NOMO-1 treated with dmso at 0.1 percent for 144 hours (cell line): Measurements from ENCODE around the gene SP6.

ENCODE experiments used
- DNase-seq: peaks from one replicate; lab custom pipeline; 2025; ENCODE audit not compliant: unreplicated experiment; lab: John Stamatoyannopoulos, UW

The SP6 gene

GRCh38 chr17:47838636-47839035, 12.3 kb downstream of the SP6 start:
- DNase-seq, result no peak

GRCh38 chr17:47837401-47838039, 13.4 kb downstream of the SP6 start:
- no peak for DNase-seq

- DNase-seq, result no peak
These were observed 14.4 kb downstream of the SP6 start for GRCh38 chr17:47836601-47837000.

GRCh38 chr17:47834756-47835155, 16.2 kb downstream of the SP6 start:
- DNase-seq, result no peak

- peak; percentile 15 for DNase-seq
These were observed 19.0 kb downstream of the SP6 start for GRCh38 chr17:47831934-47832327.

- peak; percentile 92 for DNase-seq
These were observed 19.7 kb downstream of the SP6 start, which contains the start of the genes LRRC46 and MRPL10 for GRCh38 chr17:47831003-47831933. LRRC46 (plus strand) TSS chr17:47831670; CDS start chr17:47831990, 320 bp downstream. MRPL10 (minus strand) TSS chr17:47831541; CDS start chr17:47831511, 30 bp downstream.

GRCh38 chr17:47830396-47831002, 20.5 kb downstream of the SP6 start:
- no peak for DNase-seq

GRCh38 chr17:47829870-47830269, 21.1 kb downstream of the SP6 start:
- DNase-seq, result no peak

- no peak for DNase-seq
These were observed 27.4 kb downstream of the SP6 start for GRCh38 chr17:47823519-47823918.

GRCh38 chr17:47822785-47823184, 28.2 kb downstream of the SP6 start:
- DNase-seq, result no peak

- DNase-seq, result peak; percentile 91
These were observed 29.3 kb downstream of the SP6 start, which contains the start of gene OSBPL7 for GRCh38 chr17:47821424-47822391. OSBPL7 (minus strand) TSS chr17:47821794; CDS start chr17:47820278, 1,516 bp downstream.

GRCh38 chr17:47821031-47821423, 29.9 kb downstream of the SP6 start:
- no peak for DNase-seq

GRCh38 chr17:47820033-47820789, 30.8 kb downstream of the SP6 start:
- no peak for DNase-seq

- DNase-seq, result no peak
These were observed 31.5 kb downstream of the SP6 start for GRCh38 chr17:47819475-47819874.

GRCh38 chr17:47818002-47818695, 32.8 kb downstream of the SP6 start:
- DNase-seq, result no peak

- DNase-seq, result no peak
These were observed 34.0 kb downstream of the SP6 start for GRCh38 chr17:47816947-47817346.

GRCh38 chr17:47816111-47816735, 34.7 kb downstream of the SP6 start:
- DNase-seq, result no peak

GRCh38 chr17:47815106-47815918, 35.7 kb downstream of the SP6 start:
- no peak for DNase-seq
